Measurements from ENCODE around the gene CHPF2. TPM values are rescaled to one million over a fixed set of nuclear protein-coding genes. Genes with fewer than 3 reads are reported as not detected.

The CHPF2 gene
- total RNA-seq, 4 donors from 2014 or later: 34.5 to 58.5 (median 40.2) TPM

GRCh38 chr7:151272405-151272804 lies 40.1 kb downstream of the CHPF2 start:
- TF ChIP-seq POLR2A (IDR thresholded peaks at IDR 0.05) (no peak), EP300 (IDR thresholded peaks at IDR 0.05) (no peak)
- TF ChIP-seq, protein P1, sequence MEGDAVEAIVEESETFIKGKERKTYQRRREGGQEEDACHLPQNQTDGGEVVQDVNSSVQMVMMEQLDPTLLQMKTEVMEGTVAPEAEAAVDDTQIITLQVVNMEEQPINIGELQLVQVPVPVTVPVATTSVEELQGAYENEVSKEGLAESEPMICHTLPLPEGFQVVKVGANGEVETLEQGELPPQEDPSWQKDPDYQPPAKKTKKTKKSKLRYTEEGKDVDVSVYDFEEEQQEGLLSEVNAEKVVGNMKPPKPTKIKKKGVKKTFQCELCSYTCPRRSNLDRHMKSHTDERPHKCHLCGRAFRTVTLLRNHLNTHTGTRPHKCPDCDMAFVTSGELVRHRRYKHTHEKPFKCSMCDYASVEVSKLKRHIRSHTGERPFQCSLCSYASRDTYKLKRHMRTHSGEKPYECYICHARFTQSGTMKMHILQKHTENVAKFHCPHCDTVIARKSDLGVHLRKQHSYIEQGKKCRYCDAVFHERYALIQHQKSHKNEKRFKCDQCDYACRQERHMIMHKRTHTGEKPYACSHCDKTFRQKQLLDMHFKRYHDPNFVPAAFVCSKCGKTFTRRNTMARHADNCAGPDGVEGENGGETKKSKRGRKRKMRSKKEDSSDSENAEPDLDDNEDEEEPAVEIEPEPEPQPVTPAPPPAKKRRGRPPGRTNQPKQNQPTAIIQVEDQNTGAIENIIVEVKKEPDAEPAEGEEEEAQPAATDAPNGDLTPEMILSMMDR (IDR thresholded peaks at IDR 0.05): no peak
- no peak for DNase-seq (ENCODE audit: low spot score in 2 of 2)
- 67 to 68% methylated on average over 10 of the region's 10 CpGs for WGBS, 2 donors
- H3K4me1 ChIP-seq: peaks cover 0 to 43% (median 18%) of the 10 kb centered on the region in 4 donors
- H3K4me3 ChIP-seq: no peak overlapping the region
- H3K27ac ChIP-seq: peak overlapping the region; percentile 3 to 87 (median 56)
- H3K9me3 ChIP-seq: no peaks in the 10 kb centered on the region
- peaks cover 0 to 19% (median 0%) of the 10 kb centered on the region in 3 donors for H3K36me3 ChIP-seq
- H3K27me3 ChIP-seq: no peaks in the 10 kb centered on the region

GRCh38 chr7:151272877-151273276 lies 40.6 kb downstream of the CHPF2 start:
- H3K9me3 ChIP-seq: no peaks in the 10 kb centered on the region
- peak overlapping the region in 3 of 4 donors; percentile 50 to 87 (median 63) for H3K27ac ChIP-seq
- no peak overlapping the region for H3K4me3 ChIP-seq
- peaks cover 0 to 19% (median 0%) of the 10 kb centered on the region in 3 donors for H3K36me3 ChIP-seq
- H3K4me1 ChIP-seq: peaks cover 0 to 48% (median 20%) of the 10 kb centered on the region in 4 donors
- DNase-seq (ENCODE audit: low spot score in 2 of 2): no peak
- H3K27me3 ChIP-seq: no peaks in the 10 kb centered on the region
- 93 to 94% methylated on average over 7 of the region's 7 CpGs for WGBS, 2 donors
- TF ChIP-seq EP300 (IDR thresholded peaks at IDR 0.05): no peak
- TF ChIP-seq, protein P1 (IDR thresholded peaks at IDR 0.05): no peak
- no peak for TF ChIP-seq POLR2A (IDR thresholded peaks at IDR 0.05)

DNA sequence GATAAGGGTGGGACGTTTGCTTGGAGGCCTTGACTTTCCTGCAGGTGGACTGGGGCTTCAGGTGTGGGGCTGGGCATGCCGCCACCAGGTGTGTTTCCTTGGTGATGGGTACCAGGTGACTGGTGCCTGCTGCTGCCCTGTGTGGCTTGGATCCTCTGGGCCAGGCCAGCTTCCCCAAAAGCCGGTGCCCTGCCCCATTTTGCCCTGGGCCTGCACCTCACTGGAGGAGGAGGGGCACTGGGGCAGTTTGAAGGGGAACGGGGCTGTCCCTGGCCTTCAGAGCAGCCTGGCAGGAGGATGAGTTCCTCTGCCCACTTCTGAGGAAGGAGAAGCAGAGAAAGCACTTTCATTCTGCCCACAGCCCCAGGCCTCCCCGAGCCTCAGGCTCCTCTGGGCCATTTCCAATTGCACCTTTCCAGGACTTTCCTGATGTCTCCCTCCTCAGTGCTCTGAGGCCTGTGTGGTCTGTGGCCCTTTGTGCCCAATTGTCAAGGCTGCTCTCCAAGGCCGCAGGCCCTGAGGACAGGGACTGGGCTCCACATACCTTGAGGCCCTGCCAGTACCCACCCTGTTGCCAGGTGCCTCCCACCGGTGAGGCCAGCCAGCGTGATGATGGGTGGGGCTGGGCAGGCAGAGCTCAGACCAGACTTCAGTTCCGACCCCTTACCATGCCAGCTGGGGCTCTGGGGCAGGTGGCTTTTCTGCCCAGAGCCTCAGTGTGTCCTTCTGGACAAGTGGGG lies 41.5 kb downstream of the CHPF2 start:
- Histone ChIP-seq H3K4me1 (peaks cover 0 to 49% (median 20%) of the 10 kb centered on the region in 4 donors), H3K27ac (no peak overlapping the region), H3K27me3 (no peaks in the 10 kb centered on the region), H3K4me3 (no peak overlapping the region), H3K9me3 (no peaks in the 10 kb centered on the region), H3K36me3 (peaks cover 0 to 19% (median 0%) of the 10 kb centered on the region in 3 donors)
- TF ChIP-seq POLR2A (IDR thresholded peaks at IDR 0.05): no peak
- TF ChIP-seq, protein P1 (IDR thresholded peaks at IDR 0.05): no peak
- no peak for DNase-seq (ENCODE audit: low spot score in 2 of 2)
- WGBS, 2 donors: 60 to 87% methylated on average over 5 to 8 of the region's 9 CpGs

DNA sequence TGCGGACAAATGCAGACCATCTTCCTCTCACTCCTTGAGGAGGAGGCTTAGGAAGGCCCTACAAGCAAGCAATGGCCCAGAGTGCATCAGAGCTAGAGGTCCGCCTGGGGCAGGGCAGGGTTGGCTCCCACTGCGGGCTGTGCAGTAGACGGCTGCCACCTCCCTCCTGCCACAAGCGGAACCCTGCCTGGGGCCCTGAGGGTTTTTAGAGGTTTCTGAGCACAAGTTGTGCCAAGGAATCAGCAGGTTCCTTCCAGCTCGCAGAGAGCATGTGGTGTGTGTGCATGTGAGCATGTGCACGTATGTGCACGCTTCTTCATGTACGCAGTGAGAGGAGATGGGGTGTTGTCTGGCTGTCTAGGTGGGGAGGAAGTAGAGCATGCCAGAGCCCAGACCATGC lies 42.1 kb downstream of the CHPF2 start:
- WGBS, 2 donors: 89 to 90% methylated on average over 8 to 9 of the region's 9 CpGs
- no peak overlapping the region for H3K4me3 ChIP-seq
- no peaks in the 10 kb centered on the region for H3K27me3 ChIP-seq
- H3K36me3 ChIP-seq: peaks cover 0 to 17% (median 0%) of the 10 kb centered on the region in 3 donors
- no peaks in the 10 kb centered on the region for H3K9me3 ChIP-seq
- peaks cover 0 to 49% (median 20%) of the 10 kb centered on the region in 4 donors for H3K4me1 ChIP-seq
- H3K27ac ChIP-seq: no peak overlapping the region
- no peak for DNase-seq (ENCODE audit: low spot score in 2 of 2)
- no peak for TF ChIP-seq POLR2A (IDR thresholded peaks at IDR 0.05)
- TF ChIP-seq, protein P1 (IDR thresholded peaks at IDR 0.05): no peak
- TF ChIP-seq EP300 (IDR thresholded peaks at IDR 0.05): no peak

All from tibial nerve (tissue), 4 donors.